NAMALWA (cell line): Measurements from ENCODE around the gene NLRP9.

Experiments used
- DNase-seq: peaks from one replicate; pipeline ENCODE4 v3.0.0-alpha.2; 2015; ENCODE audit warnings: low spot score

Gene NLRP9

GRCh38 chr19:55687281-55688201 is 50.7 kb downstream of the NLRP9 start:
- DNase-seq = no peak

- no peak for DNase-seq
Observed at GRCh38 chr19:55686311-55687050, 51.7 kb downstream of the NLRP9 start.

DNA sequence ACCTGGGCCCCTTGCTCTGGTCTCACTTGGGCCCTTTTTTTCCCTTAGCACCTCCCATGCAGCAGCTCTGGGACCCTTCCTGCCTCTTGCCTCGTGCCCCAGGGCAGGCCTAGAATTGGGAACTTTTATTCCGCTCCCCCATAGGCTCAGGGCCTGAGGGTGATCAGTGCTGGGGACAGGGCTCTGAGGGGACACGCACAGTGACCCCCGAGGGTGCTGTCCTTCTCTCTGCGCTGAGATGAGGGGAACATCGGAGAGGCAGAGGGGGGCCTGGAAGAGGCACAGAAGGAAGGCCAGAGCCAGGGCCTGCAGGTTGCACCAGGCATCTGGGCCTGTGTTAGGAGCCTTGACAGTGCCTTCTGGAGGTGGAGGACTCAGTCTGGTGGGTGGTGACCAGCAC is 52.4 kb downstream of the NLRP9 start:
- DNase-seq = no peak

DNA sequence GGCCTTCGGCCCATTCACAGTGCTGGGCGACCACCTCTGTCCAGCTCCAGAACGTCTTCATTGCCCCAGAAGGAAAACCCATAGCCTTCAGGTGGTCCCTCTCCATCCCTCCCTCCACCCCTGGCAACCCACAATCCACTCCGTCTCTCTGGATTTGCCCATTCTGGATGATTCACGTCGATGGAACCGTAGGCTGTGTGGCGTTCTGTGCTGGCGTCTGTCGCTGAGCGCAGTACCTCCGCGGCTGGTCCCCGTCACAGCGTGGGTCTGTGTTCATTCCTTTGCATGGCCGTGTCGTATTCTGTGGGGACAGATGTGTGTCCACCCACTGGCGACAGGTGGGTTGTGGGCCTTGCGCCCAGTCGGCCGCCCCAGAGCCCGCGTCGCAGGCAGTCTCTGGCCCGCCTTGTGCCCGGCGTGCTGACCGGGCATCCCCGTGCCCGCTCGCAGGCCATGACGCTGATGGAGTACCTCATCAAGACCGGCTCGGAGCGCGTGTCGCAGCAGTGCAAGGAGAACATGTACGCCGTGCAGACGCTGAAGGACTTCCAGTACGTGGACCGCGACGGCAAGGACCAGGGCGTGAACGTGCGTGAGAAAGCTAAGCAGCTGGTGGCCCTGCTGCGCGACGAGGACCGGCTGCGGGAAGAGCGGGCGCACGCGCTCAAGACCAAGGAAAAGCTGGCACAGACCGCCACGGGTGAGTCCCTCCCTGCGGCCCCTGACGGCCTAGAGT is 53.1 kb downstream of the NLRP9 start:
- DNase-seq = no peak

DNA sequence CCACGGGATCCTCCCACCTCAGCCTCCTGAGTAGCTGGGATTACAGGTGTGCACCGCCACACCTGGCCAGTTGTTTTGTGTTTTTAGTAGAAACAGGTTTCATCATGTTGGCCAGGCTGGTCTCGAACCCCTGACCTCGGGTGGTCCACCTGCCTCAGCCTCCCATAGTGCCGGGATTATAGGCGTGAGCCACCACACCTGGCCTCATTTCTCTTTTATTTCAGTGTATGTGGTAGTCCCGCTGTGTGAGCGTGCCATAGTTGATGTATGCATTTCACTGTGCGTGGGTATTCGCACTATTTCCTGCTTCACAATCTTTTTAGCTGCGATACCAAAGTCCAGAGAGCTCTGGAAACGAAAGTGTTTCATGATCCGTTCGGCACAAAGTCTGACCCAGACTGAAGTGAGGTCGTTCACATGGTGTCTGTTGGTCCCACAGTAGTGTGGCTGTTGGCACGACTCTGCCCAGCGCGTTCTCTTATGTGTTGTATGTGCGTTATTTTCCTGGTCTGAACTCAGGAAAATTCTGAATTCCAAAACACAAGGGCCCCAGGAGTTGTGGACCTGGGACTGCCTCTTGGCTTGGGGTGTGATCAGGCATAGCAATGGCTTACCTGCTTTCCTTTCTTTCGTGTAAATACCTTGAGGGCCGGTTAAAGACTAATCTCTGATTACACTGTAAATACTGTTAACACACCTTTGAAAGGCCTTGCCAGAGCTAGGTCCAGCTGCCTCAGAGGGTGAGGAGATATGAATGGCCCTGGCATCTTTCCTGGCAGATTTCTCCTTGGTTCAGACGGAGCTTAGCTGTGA is 54.5 kb downstream of the NLRP9 start:
- DNase-seq = no peak

DNA sequence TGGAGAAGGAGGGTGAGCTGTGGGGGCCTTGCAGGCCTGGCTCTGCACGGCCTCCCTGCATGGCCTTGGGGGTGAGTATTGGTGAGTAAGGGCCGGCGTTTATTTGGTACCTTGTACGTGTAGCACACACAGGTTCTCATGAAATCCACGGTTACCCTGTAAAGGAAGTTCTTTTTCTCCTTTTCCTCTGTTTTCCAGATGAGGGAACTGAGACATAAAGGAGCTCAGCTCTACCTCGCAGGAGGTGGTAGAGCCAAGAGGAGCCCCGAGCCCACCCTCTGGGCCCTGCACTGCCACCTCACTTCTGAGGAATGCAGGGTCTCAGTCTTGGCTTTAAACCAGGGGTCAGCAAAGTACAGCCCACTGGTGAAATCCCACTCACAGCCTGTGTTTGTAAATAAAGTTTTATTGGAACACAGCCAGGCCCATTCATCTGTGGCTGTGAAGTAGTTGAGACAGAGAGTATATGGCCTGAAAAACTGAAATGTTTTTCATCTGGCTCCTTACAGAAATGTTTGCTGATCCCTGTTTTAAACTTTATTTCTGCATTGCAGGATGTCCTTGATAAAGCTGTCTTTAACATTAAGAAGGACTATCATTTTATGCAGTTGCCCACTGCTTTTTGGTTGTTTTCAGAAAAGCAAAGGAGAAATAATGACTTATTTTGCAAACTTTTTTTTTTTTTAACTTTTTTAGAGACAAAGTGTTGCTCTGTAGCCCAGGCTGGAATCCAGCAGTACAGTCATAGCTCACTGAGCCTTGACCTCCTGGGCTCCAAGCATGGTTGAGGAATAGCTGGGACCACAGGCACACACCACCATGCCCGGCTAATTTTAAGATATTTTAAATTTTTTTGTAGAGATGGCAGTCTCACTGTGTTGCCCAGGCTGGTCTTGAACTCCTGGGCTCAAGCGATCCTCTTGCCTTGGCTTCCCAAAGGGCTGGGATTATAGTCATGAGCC is 56.8 kb downstream of the NLRP9 start:
- DNase-seq = no peak

GRCh38 chr19:55680339-55681130 is 57.7 kb downstream of the NLRP9 start:
- no peak for DNase-seq

- no peak for DNase-seq
Observed at GRCh38 chr19:55679343-55680257, 58.6 kb downstream of the NLRP9 start.

DNA sequence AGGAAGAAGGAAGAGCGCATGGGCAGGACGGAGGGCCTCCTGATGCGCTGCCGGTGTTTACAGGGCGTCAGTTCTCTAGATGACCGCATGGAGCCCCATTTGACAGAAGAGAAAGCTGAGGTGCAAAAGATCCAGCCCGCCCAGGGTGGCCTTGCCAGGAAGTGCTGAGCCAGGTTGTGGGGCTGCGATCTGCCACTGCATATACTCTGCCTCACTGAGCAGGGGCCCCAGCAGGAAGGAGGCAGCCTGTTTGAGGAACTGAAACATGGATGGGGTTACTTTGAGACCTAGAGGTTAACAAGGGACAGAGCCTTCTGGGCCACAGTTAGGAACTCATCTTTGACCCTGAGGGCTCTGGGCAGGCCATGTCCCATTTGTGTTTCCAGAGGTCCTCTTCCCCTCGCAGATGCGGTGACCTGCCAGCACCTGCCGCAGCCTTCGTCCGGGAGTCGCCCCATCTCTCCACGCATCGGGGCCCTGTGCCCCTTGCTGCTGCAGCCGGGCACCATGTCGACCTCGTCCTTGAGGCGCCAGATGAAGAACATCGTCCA is 60.0 kb downstream of the NLRP9 start:
- peak; percentile 97 for DNase-seq

- DNase-seq = peak; percentile 24
Observed at GRCh38 chr19:55677572-55678028, 60.6 kb downstream of the NLRP9 start.

DNA sequence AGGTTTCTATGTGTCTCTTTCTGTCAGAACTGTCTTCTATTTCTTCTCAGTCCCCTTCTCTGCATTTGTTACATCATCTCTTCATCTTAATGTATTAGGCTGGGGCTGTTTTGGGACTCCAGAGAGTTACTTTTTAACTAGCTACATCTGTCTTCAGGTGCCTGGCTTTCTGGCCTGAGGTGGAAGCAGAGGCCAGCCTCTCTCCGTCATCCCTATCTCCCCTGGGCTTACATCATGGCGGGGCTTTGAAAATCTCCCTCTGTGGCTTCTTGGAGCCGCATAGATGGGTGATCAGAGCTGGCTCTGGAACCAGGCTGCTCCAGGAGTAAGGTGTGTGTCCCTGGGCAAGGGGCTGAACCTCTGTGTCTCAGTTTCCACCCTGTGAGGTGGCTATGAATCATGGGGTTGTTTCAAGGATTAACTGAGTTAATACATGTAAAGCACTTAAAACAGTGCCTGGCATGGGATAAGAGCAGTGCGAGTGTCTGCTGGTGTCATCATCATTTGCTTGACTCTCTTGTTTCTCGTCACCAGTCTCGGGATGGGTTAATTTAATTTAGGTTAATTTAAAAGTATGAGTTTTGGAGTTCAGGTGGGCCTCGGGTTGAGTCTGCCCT is 61.2 kb downstream of the NLRP9 start:
- DNase-seq = peak; percentile 26

- DNase-seq = peak; percentile 47
Observed at GRCh38 chr19:55676383-55676782, 61.8 kb downstream of the NLRP9 start.

DNA sequence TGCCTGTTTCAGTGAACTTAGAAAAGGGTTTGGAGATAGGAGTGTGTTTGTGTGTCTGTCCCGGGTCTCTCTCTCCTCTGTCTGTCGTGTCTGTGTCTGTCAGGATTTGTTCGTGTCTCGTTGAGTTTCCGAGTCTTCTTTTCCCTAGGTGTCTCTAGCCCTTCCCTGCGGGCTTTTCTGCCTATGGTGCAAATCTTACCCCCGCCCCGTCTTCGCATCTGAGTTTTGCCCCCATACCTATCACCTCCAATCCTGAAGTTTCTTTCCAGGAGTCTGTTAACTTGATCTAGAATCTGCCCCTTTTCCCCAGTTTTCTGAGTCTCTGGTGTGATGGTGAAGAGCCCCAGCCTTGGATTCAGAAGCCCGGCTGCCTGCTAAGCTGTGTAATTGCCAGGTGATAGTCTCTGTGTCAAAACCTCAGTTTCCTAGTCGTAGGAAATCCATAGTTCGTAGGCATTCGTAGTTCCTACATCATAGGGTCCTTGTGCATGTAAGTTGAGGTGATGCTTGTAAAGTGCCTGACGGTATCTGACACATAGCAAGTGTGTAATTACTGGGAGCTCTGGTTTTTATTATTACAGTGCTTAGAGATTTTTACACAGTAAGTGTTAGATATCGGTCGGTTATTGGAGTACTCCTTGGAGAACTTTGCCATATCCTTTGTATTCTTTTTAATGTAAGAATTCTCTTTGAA is 62.4 kb downstream of the NLRP9 start:
- peak; percentile 42 for DNase-seq

DNA sequence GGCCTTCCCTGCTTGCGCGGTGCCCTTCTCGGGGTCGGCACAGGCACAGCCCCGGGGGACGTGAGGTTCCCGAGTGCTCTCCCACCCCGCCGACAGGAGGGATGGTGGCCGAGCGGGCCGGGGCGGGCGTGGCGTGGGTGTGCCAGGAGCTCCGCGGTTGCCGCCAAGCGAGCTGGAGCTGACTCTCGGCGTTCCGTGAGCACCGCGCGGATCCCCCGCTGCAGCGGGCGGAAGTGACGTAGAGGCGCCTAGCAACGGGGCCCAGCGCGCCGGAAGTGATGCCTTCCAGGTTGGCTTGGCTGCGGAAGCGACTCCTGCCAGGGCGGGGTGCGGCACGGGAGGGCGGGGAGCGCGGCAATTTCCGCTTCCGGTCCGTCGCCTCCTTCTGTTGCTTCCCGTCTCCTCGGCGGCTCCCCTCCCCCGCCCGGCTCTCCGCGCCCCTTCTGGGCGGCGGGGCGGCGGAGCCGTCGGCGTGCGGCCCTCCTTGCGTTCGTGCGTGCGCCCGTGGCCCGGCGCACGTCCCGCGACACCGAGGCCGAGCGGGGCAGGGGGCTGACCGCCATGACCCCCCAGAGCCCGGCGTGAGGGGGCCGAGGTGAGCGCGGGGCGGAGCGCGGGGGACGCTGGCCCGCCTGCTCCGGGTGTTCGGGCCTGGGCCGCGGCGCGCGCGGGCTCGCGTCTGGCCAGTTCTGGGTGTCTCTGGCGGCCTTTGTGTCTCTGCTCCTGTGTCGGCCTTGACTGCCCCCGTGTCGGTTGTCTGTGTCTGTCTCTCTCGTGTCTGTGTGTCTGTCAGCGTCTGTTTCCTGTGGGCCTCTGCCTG is 63.2 kb downstream of the NLRP9 start, which contains the start of gene EPN1:
EPN1 (plus strand) TSS at position 386 of the 820 bp plus-strand sequence. CDS start 3,402 bp downstream, outside the sequence.
- peak; percentile 98 for DNase-seq

GRCh38 chr19:55674459-55674840 is 63.8 kb downstream of the NLRP9 start:
- no peak for DNase-seq

GRCh38 chr19:55673889-55674288 is 64.3 kb downstream of the NLRP9 start:
- no peak for DNase-seq
